Raji (cell line): ENCODE data around the gene CT45A1.
"Not testable (repeated sequence)": the region's sequence is repeated elsewhere in the genome, so short reads cannot be mapped to it uniquely, and the experiment has no call there.

Experiments
- POLR2A ChIP-seq: IDR thresholded peaks from 2 replicates; pipeline ENCODE4 v1.6.1; 2011; ENCODE audit warnings: low read depth, low read length, control low read depth; ENCODE audit not compliant: insufficient read depth

CT45A1 gene, protein sequence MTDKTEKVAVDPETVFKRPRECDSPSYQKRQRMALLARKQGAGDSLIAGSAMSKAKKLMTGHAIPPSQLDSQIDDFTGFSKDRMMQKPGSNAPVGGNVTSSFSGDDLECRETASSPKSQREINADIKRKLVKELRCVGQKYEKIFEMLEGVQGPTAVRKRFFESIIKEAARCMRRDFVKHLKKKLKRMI

DNA sequence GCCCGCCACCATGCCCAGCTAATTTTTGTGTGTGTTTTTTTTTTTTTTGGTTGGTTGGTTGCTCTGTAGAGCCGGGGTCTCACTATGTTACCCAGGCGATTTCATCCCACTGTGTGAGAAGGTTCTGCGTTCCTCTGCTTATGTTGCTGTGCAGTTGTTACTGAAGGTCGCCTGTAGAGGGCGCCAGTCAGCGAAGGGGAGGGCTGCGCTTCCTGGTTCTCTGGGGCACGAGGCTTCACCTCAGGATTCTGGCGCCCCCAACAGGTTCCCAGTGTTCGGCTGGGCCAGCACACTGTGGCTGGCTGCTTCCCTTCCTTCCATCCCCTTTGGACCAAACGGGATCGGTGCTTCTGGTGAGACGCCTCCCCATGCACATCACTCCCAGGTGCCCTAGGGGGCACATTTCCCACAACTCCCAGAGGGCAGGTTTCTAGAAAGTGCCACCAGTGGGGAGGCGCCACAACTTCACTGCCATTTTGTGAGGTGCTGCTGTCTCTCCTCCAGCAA, at the start of gene CT45A1:
Gene CT45A1, plus strand, starts transcription at position 457 of the 507 bp plus-strand sequence. CDS start 5,302 bp downstream, outside the sequence.
- TF ChIP-seq POLR2A, result not testable (repeated sequence)

DNA sequence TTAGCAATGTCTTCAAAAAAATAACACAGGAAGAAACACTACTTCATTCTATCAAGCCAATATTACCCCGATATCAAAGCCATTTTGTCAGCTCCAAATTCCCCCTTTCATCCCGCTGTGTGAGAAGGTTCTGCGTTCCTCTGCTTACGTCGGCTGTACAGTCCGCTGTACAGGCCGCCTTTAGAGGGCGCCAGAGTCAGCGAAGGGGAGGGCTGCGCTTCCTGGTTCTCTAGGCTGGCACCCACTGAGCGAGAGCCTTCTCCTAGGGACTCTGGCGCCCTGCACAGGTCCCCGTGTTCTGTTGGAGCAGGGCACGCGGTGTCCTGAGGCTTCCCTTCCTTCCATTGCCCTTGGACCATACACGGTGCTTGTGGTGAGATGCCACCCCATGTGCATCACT, 25.3 kb upstream of the CT45A1 start:
- no peak for TF ChIP-seq POLR2A

DNA sequence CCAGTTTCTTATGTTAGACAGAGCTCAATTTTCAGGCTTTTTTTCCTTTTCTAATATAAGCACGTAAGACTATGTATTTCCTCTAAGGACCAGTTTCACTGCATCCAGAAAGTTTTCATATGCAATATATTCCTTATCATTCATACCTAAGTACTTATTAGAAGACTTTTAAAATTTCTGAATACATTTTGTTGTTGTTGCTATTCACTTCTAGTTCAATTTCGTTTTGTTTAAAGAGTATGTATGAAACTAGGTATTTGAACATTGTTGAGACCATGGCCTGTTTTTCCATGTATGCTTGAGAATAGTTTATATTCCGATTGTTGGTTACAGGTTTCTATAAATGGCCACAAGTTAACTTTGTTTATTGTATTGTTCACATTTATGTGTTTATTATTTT, 18.0 kb upstream of the CT45A1 start:
- no peak for TF ChIP-seq POLR2A

DNA sequence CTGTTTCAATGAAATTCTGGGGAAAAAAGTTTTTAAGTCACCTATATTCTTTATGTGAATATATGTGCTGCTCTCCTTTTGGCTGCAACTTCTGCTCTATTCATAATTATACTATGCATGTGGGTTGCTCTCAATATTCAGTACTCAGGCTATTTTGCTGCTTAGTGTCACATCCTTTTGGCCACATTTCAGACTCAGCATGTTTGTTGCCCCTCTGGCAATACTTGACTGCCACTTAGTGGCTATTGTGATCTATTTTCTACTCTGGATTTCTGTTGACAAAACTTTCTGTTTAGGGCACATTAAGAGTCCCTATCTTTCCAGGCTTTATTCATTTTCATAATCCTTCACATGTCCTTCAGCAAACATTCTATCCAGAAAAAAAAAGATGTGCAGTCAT, 15.8 kb upstream of the CT45A1 start:
- TF ChIP-seq POLR2A, result no peak

DNA sequence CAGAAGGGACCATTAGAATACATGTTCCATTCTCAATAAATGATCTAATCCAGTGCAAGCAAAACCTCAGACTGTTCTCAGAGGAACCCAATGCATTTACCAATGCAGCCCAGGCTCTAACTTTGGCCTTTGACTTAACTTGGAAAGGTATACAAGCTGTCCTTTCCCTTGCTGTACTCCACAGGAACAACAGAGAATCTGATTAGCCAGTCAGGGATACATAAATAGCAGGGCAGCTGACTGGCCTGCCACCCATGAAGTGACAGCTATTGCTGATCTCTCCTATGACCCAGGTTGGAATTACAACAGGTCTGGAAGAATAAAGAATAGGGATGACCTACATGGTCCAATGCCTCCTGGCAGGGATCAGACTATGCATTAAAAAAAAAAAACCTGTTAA, 14.5 kb upstream of the CT45A1 start:
- no peak for TF ChIP-seq POLR2A

DNA sequence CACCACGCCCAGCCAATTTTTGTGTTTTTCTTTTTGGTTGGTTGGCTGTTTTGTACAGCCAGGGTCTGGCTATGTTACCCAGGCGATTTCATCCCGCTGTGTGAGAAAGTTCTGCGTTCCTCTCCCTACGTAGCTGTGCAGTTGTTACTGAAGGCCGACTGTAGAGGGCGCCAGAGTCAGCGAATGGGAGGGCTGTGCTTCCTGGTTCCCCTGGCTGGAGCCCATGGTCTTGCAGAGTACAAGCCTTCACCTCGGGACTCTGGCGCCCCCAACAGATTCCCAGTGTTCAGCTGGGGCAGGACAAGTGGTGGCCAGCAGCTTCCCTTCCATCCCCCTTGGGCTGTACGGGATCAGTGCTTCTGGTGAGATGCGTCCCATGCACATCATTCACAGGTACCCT, 5.6 kb upstream of the CT45A1 start:
- TF ChIP-seq POLR2A, result no peak

DNA sequence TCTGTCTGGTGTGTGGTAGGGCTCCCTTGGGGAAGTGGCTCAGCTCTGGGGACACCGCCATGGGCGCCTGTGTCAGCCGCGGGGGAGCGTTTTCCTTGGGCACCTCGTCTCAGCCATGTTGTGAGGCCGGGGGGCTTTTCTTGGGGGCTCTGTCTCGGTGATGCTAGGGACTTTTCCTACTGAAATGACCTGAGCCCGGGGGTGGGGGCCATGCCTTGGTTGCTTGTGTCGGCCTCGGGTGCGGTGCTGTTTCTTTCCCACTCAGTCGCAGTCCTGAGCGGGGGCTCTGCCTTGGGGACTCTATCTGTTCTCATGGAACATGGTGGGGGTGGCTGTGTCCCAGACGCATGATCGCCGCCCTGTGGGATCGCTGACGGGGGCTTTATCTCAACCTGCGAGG, 356 bp downstream of the CT45A1 start:
- TF ChIP-seq POLR2A, result no peak

DNA sequence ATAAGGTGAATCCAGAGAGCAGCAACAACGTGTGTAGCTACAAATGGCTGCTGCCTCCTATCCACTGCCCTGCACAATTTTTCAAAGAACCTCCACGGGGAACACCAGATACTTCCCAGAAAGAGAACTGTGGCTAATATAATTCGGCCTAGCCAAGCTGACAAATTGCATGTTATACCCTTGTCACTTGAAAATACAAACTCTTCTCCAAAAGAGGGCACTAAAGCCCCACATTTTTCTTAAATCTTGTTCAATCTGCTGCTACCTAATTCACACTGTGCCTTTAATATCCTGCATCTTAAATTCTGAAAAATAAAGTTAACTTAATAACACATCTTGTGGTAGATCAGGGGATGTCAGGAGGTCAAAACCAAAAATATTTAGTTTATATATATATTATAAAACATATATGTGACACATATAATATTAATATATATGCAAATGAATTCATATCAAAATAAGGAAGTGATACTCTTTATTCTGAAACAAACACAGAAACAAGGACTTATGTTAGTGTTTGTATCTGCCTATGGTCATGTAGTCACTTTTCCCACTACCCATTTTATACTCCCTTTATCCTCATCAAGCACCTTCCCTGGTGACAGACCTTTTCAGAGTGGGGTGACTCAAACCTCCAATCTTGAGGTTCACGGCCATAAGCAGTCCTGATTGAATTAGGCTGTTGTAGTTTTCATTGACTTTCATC, 24.1 kb downstream of the CT45A1 start:
- TF ChIP-seq POLR2A, result no peak

DNA sequence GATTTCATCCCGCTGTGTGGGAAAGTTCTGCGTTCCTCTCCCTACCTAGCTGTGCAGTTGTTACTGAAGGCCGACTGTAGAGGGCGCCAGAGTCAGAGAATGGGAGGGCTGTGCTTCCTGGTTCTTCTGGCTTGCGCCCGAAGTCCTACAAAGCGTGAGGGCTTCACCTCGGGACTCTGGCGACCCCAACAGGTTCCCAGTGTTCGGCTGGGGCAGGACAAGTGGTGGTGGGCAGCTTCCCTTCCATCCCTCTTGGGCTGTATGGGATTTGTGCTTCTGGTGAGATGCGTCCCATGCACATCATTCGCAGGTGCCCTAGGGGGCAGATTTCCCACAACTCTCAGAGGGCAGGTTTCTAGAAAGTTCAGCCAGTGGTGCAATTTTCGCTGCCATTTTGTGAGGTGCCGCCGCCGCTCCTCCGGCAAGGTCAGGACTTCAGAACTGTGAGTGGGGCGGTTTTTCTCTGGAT, 27.3 kb downstream of the CT45A1 start:
- TF ChIP-seq POLR2A, result no peak

DNA sequence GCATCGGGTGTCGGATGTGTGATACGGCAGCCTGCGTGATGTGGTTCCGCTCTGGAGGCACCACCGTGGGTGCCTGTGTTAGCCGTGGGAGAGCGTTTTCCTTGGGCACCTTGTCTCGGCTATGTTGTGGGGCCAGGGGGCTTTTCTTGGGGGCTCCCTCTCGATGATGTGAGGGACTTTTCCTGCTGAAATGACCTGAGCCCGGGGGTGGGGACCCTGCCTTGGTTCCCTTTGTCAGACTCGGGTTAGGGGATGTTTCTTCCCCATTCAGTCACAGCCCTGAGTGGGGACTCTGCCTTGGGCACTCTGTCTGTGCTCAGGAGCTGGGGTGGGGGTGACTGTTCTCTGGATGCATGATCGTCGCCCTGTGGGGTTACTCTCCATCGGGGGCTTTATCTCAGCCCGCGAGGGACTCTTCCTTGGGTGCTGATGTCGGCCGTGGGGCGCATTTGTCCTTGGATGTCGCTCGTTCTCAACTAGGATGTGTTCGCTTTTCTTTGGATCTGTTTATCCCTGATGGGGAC, 27.8 kb downstream of the CT45A1 start:
- TF ChIP-seq POLR2A, result no peak

DNA sequence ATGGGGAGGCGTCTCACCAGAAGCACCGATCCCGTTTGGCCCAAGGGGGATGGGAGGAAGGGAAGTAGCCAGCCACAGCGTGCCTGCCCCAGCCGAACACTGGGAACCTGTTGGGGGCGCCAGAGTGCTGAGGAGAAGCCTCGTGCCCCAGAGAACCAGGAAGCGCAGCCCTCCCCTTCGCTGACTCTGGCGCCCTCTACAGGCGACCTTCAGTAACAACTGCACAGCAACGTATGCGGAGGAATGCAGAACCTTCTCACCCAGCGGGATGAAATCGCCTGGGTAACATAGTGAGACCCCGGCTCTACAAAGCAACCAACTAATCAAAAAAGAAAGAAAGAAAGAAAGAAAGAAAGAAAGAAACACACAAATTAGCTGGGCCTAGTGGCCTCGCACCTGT, 54.7 kb downstream of the CT45A1 start, which contains the start of gene CT45A3:
Gene CT45A3, minus strand, starts transcription at position 101 of the 400 bp plus-strand sequence. CDS start 3,747 bp downstream, outside the sequence.
- not testable (repeated sequence) for TF ChIP-seq POLR2A
